Upper lobe of right lung (tissue), 1 donor: Measurements from ENCODE around the gene BMP6. TPM values are rescaled to one million over a fixed set of nuclear protein-coding genes. Genes with fewer than 3 reads are reported as not detected.

ENCODE experiments used
- ATAC-seq: fragments of 200-7000 bp; cut with Tn5 transposase; one replicate; pipeline ENCODE4 v1.9.1; 2020; ENCODE audit warnings: mild to moderate bottlenecking, moderate library complexity
- DNase-seq: peaks from one replicate; pipeline ENCODE4 v3.0.0-alpha.2; 2020
- H3K27ac ChIP-seq: fragments of 200-600 bp; one replicate; pipeline ENCODE4 v1.8.0; 2022
- H3K27me3 ChIP-seq: fragments of 200-600 bp; one replicate; pipeline ENCODE4 v1.8.0; 2022; ENCODE audit warnings: mild to moderate bottlenecking
- H3K36me3 ChIP-seq: fragments of 200-600 bp; one replicate; pipeline ENCODE4 v1.8.0; 2022
- H3K4me1 ChIP-seq: fragments of 200-600 bp; one replicate; pipeline ENCODE4 v1.8.0; 2022
- H3K4me3 ChIP-seq: fragments of 200-600 bp; one replicate; pipeline ENCODE4 v1.8.0; 2022; ENCODE audit warnings: mild to moderate bottlenecking
- H3K9me3 ChIP-seq: fragments of 200-600 bp; one replicate; pipeline ENCODE4 v1.8.0; 2022
- intact Hi-C: fragments of 100-400 bp; cut with DNase I; formaldehyde crosslinking; loops from one replicate; pipeline ENCODE4 v1.11.0; 2022
- total RNA-seq: library from RNA; stranded (reverse); fragmentation: NEBNext Ultra II Directional; extraction: Animal tissue kit (Norgen Biotek cat#: 25700); gene quantifications from one replicate; pipeline ENCODE4 v1.2.1, GENCODE V29; 2021
- TF ChIP-seq, protein P1 (sequence below): fragments of 200-600 bp; IDR thresholded peaks from one replicate; pipeline ENCODE4 v1.8.0; 2022; ENCODE audit warnings: antibody characterized with exemption
- donor health status: DM: no; HTN: yes; CAD: no; lungs with severe emphysema.

BMP6 gene
- total RNA-seq, 1 donor from 2014 or later: 6.6 TPM

GRCh38 chr6:7832904-7833750 is 107.2 kb downstream of the BMP6 start:
- Histone ChIP-seq H3K4me1 (no peaks in the 10 kb centered on the region), H3K36me3 (no peaks in the 10 kb centered on the region), H3K4me3 (no peak overlapping the region), H3K9me3 (no peaks in the 10 kb centered on the region), H3K27ac (no peak overlapping the region), H3K27me3 (no peaks in the 10 kb centered on the region)
- DNase-seq (no peak), ATAC-seq (no peak)
- intact Hi-C loops: no loop called here
- TF ChIP-seq, protein P1, sequence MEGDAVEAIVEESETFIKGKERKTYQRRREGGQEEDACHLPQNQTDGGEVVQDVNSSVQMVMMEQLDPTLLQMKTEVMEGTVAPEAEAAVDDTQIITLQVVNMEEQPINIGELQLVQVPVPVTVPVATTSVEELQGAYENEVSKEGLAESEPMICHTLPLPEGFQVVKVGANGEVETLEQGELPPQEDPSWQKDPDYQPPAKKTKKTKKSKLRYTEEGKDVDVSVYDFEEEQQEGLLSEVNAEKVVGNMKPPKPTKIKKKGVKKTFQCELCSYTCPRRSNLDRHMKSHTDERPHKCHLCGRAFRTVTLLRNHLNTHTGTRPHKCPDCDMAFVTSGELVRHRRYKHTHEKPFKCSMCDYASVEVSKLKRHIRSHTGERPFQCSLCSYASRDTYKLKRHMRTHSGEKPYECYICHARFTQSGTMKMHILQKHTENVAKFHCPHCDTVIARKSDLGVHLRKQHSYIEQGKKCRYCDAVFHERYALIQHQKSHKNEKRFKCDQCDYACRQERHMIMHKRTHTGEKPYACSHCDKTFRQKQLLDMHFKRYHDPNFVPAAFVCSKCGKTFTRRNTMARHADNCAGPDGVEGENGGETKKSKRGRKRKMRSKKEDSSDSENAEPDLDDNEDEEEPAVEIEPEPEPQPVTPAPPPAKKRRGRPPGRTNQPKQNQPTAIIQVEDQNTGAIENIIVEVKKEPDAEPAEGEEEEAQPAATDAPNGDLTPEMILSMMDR: no peak

DNA sequence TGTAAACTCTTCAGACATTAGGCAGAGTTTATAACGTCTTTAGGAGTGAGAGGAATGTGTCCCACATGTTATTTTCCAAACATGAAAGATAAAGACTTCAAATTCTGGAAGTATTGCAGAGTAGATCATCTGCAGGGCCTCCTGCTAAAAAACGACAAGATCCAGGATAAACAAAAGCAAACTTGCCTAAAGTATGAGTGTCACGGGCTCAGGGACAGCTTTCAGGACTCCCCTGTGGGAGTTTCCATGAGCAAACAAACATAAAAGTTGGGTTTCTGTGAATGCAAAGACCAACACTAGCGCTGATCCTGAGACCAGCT is 107.8 kb downstream of the BMP6 start:
- intact Hi-C loops: no loop called here
- H3K9me3 ChIP-seq: no peaks in the 10 kb centered on the region
- no peaks in the 10 kb centered on the region for H3K36me3 ChIP-seq
- TF ChIP-seq, protein P1: no peak
- DNase-seq (no peak), ATAC-seq (no peak)
- H3K27ac ChIP-seq: no peak overlapping the region
- H3K27me3 ChIP-seq: no peaks in the 10 kb centered on the region
- H3K4me1 ChIP-seq: no peaks in the 10 kb centered on the region
- H3K4me3 ChIP-seq: no peak overlapping the region

GRCh38 chr6:7836371-7837026 is 110.6 kb downstream of the BMP6 start:
- ATAC-seq (no peak), DNase-seq (no peak)
- no peaks in the 10 kb centered on the region for H3K9me3 ChIP-seq
- no peaks in the 10 kb centered on the region for H3K36me3 ChIP-seq
- TF ChIP-seq, protein P1: no peak
- intact Hi-C loops: no loop called here
- no peaks in the 10 kb centered on the region for H3K27me3 ChIP-seq
- no peaks in the 10 kb centered on the region for H3K4me1 ChIP-seq
- H3K4me3 ChIP-seq: no peak overlapping the region
- no peak overlapping the region for H3K27ac ChIP-seq

- H3K27ac ChIP-seq: no peak overlapping the region
Measured at GRCh38 chr6:7841781-7842468, 116.0 kb downstream of the BMP6 start.

DNA sequence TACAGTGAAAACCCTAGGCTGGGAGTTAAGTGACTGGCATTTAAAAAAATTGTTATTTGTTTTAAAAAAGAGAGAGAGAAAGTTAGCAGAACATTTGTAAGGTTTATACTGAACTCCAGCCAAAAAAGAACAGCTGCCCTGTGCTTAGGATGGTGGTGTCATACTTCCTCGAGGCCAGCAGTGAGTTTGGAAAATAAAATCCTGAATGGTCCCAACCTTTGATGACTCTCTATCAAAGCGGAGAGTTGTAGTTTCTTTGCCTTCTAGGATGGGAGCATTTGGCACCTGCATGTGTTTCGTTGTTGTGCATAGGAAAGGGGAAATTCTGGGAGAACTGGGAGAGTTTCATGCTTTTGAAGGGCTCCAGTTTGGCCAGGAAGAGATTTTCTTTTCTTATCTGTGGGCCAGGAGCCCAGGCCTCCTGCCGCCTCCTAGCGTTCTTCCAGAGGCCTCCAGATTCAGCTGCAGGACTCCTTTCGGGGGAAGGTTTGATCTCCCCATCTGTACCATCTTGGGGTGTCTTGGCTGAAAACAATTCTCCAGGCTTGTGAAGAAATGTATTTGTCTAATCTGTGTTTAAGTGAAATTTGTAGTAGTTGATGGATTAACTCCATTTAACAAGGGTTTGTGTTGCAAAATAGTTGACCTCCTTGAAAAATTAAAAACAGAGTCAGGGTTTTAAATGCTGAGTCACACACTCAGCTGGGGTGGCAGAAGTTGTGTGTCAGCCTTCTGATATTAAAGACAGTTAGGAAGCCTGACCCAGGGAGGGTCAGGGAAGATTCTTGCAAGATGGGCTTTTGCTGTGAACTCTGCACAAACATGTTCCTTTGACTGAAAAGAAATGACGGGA is 121.3 kb downstream of the BMP6 start:
- TF ChIP-seq, protein P1: peak; percentile 9
- no peak for DNase-seq
- Histone ChIP-seq H3K9me3 (peaks cover 3% of the 10 kb centered on the region), H3K36me3 (no peaks in the 10 kb centered on the region), H3K27me3 (no peaks in the 10 kb centered on the region), H3K27ac (no peak overlapping the region), H3K4me1 (no peaks in the 10 kb centered on the region), H3K4me3 (no peak overlapping the region)
- intact Hi-C loops: no loop called here
- ATAC-seq: no peak

More at GRCh38 chr6:7841781-7842468, 116.0 kb downstream of the BMP6 start:
- TF ChIP-seq, protein P1: no peak
- DNase-seq (no peak), ATAC-seq (no peak)
- Histone ChIP-seq H3K4me3 (no peak overlapping the region), H3K36me3 (no peaks in the 10 kb centered on the region), H3K4me1 (no peaks in the 10 kb centered on the region), H3K27me3 (no peaks in the 10 kb centered on the region), H3K9me3 (no peaks in the 10 kb centered on the region)
- intact Hi-C loops: no loop called here
